Gastroesophageal sphincter (tissue), 3 donors: ENCODE results near the gene EPHX1.
"Not testable (repeated sequence)": the region's sequence is repeated elsewhere in the genome, so short reads cannot be mapped to it uniquely, and the experiment has no call there.

ENCODE experiments used
- POLR2A ChIP-seq, 2 donors: fragments of 450-650 bp; IDR thresholded peaks; one replicate each; pipeline ENCODE4 v1.6.1; 2017; ENCODE audit warnings: antibody characterized with exemption in 2 of 2, mild to moderate bottlenecking in 2 of 2, moderate library complexity in 1 of 2
- POLR2AphosphoS5 ChIP-seq: sonication (generic); formaldehyde crosslinking; IDR thresholded peaks from one replicate; pipeline ENCODE4 v1.6.1; 2017; ENCODE audit warnings: antibody characterized with exemption
- TF ChIP-seq, protein P1 (sequence below), 4 experiments: fragments of 200-600 bp in 2 of 4; fragments of 450-650 bp in 2 of 4; sonication (generic) in 1 of 4; IDR thresholded peaks; one replicate each; pipeline ENCODE4 v1.5.1; 2017 to 2019; ENCODE audit warnings: antibody characterized with exemption in 4 of 4, mild to moderate bottlenecking in 2 of 4, moderate library complexity in 2 of 4

GRCh38 chr1:225806736-225807135 lies 3.2 kb upstream of the EPHX1 start:
- TF ChIP-seq, protein P1, sequence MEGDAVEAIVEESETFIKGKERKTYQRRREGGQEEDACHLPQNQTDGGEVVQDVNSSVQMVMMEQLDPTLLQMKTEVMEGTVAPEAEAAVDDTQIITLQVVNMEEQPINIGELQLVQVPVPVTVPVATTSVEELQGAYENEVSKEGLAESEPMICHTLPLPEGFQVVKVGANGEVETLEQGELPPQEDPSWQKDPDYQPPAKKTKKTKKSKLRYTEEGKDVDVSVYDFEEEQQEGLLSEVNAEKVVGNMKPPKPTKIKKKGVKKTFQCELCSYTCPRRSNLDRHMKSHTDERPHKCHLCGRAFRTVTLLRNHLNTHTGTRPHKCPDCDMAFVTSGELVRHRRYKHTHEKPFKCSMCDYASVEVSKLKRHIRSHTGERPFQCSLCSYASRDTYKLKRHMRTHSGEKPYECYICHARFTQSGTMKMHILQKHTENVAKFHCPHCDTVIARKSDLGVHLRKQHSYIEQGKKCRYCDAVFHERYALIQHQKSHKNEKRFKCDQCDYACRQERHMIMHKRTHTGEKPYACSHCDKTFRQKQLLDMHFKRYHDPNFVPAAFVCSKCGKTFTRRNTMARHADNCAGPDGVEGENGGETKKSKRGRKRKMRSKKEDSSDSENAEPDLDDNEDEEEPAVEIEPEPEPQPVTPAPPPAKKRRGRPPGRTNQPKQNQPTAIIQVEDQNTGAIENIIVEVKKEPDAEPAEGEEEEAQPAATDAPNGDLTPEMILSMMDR (IDR thresholded peaks at IDR 0.05) = not testable (repeated sequence)
- not testable (repeated sequence) for TF ChIP-seq POLR2AphosphoS5; POLR2A (IDR thresholded peaks at IDR 0.05)
